HL-60 (cell line): Measurements from ENCODE around the gene YDJC.

ENCODE experiments used
- DNase-seq, 2 experiments: peaks; one replicate each; pipeline ENCODE4 v3.0.0-alpha.2; 2010 to 2020; ENCODE audit warnings: low read depth in 1 of 2, low spot score in 1 of 2
- H3K27ac ChIP-seq: fragments of 250-450 bp; sonication (Bioruptor Pico); replicated peaks from 2 replicates; pipeline ENCODE4 v1.5.1; 2020; ENCODE audit warnings: mild to moderate bottlenecking, moderate library complexity
- H3K27me3 ChIP-seq: fragments of 250-450 bp; sonication (Bioruptor Pico); 2 replicates; pipeline ENCODE4 v1.5.1; 2021; ENCODE audit warnings: mild to moderate bottlenecking, moderate library complexity; ENCODE audit not compliant: insufficient read depth, poor library complexity, severe bottlenecking
- H3K4me3 ChIP-seq: replicated peaks from 2 replicates; pipeline ENCODE4 v1.5.1; 2011; ENCODE audit warnings: mild to moderate bottlenecking, control low read depth, low read length; ENCODE audit not compliant: insufficient read depth
- GABPA ChIP-seq: IDR thresholded peaks from 2 replicates; pipeline ENCODE4 v1.6.1; 2012; ENCODE audit warnings: low read depth
- POLR2AphosphoS5 ChIP-seq: IDR thresholded peaks from 2 replicates; pipeline ENCODE4 v1.6.1; 2012; ENCODE audit warnings: low read depth
- SPI1 ChIP-seq: IDR thresholded peaks from 2 replicates; pipeline ENCODE4 v1.6.1; 2012; ENCODE audit warnings: low read depth, mild to moderate bottlenecking, borderline replicate concordance
- TF ChIP-seq, protein P1 (sequence below): IDR thresholded peaks from one replicate; pipeline ENCODE4 v1.5.1; 2011; ENCODE audit warnings: low read length, control low read depth, inconsistent platforms; ENCODE audit not compliant: insufficient read depth
- TF ChIP-seq, protein P2 (sequence below): IDR thresholded peaks from 2 replicates; pipeline ENCODE4 v1.6.1; 2012; ENCODE audit warnings: low read depth; ENCODE audit not compliant: insufficient replicate concordance

YDJC gene

GRCh38 chr22:21624880-21625791 is 4.7 kb downstream of the YDJC start:
- Histone ChIP-seq H3K27me3 (no peaks in the 10 kb centered on the region), H3K4me3 (no peak overlapping the region), H3K27ac (peak overlapping the region; percentile 38)
- peak; percentile 57 to 84 for DNase-seq
- TF ChIP-seq POLR2AphosphoS5, result peak; percentile 57
- TF ChIP-seq, protein P1, sequence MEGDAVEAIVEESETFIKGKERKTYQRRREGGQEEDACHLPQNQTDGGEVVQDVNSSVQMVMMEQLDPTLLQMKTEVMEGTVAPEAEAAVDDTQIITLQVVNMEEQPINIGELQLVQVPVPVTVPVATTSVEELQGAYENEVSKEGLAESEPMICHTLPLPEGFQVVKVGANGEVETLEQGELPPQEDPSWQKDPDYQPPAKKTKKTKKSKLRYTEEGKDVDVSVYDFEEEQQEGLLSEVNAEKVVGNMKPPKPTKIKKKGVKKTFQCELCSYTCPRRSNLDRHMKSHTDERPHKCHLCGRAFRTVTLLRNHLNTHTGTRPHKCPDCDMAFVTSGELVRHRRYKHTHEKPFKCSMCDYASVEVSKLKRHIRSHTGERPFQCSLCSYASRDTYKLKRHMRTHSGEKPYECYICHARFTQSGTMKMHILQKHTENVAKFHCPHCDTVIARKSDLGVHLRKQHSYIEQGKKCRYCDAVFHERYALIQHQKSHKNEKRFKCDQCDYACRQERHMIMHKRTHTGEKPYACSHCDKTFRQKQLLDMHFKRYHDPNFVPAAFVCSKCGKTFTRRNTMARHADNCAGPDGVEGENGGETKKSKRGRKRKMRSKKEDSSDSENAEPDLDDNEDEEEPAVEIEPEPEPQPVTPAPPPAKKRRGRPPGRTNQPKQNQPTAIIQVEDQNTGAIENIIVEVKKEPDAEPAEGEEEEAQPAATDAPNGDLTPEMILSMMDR, result no peak
- TF ChIP-seq, protein P2, sequence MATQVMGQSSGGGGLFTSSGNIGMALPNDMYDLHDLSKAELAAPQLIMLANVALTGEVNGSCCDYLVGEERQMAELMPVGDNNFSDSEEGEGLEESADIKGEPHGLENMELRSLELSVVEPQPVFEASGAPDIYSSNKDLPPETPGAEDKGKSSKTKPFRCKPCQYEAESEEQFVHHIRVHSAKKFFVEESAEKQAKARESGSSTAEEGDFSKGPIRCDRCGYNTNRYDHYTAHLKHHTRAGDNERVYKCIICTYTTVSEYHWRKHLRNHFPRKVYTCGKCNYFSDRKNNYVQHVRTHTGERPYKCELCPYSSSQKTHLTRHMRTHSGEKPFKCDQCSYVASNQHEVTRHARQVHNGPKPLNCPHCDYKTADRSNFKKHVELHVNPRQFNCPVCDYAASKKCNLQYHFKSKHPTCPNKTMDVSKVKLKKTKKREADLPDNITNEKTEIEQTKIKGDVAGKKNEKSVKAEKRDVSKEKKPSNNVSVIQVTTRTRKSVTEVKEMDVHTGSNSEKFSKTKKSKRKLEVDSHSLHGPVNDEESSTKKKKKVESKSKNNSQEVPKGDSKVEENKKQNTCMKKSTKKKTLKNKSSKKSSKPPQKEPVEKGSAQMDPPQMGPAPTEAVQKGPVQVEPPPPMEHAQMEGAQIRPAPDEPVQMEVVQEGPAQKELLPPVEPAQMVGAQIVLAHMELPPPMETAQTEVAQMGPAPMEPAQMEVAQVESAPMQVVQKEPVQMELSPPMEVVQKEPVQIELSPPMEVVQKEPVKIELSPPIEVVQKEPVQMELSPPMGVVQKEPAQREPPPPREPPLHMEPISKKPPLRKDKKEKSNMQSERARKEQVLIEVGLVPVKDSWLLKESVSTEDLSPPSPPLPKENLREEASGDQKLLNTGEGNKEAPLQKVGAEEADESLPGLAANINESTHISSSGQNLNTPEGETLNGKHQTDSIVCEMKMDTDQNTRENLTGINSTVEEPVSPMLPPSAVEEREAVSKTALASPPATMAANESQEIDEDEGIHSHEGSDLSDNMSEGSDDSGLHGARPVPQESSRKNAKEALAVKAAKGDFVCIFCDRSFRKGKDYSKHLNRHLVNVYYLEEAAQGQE, result no peak
- no peak for TF ChIP-seq GABPA
- peak; percentile 36; the same call in 1 of the 2 replicates for TF ChIP-seq SPI1

GRCh38 chr22:21624120-21624879 is 5.5 kb downstream of the YDJC start:
- peak in 1 of 2 experiments; percentile 38 for DNase-seq

DNA sequence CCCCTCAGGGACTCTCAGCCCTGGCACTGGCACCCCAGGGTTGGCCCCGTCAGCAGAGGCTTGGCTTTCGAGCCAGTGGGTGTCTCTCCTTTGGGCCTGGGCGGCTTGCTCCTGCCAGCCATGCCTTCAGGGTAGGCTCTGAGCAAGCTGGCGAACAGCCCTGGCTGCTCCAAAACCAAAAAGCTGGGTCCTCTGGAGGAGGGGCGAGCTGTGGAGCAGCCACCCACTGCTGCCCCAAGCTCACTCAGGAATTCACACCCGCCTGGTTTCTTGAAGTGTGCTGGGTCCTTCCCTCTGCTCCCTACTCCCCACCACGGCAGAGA is 6.2 kb downstream of the YDJC start:
- Histone ChIP-seq H3K4me3 (no peak overlapping the region), H3K27ac (no peak overlapping the region), H3K27me3 (no peaks in the 10 kb centered on the region)
- no peak for TF ChIP-seq GABPA
- TF ChIP-seq, protein P2, result no peak
- no peak for TF ChIP-seq SPI1
- TF ChIP-seq, protein P1, result no peak
- no peak; the same call in 1 of the 2 replicates for TF ChIP-seq POLR2AphosphoS5
- DNase-seq, result no peak

More at GRCh38 chr22:21624120-21624879, 5.5 kb downstream of the YDJC start:
- no peaks in the 10 kb centered on the region for H3K27me3 ChIP-seq
- no peak overlapping the region for H3K4me3 ChIP-seq
- H3K27ac ChIP-seq, result peak overlapping the region; percentile 54
- TF ChIP-seq, protein P2, result no peak
- TF ChIP-seq SPI1, result no peak
- TF ChIP-seq, protein P1, result peak; percentile 1
- TF ChIP-seq POLR2AphosphoS5, result peak; percentile 13; the same call in 1 of the 2 replicates
- no peak for TF ChIP-seq GABPA
